OCI-LY3 (cell line): ENCODE results near the gene IRGC.
A peak's percentile ranks its signal among the peaks of the same experiment; 100 is the strongest.

ENCODE experiments used
- H2AFZ ChIP-seq: fragments of 200-600, 300-600 bp; shearing (Covaris generic); 2 replicates; pipeline ENCODE4 v1.6.0; 2014; ENCODE audit warnings: antibody characterized with exemption, low read depth, low read length
- H3K27ac ChIP-seq: fragments of 200-600, 300-600 bp; sonication (generic); 2 replicates; pipeline ENCODE4 v1.5.1; 2014; ENCODE audit warnings: mild to moderate bottlenecking, low read length, moderate library complexity, mixed read lengths
- H3K27me3 ChIP-seq: fragments of 200-600, 300-600 bp; sonication (generic); 2 replicates; pipeline ENCODE4 v1.6.1; 2014; ENCODE audit warnings: low read depth, low read length, mixed read lengths
- H3K36me3 ChIP-seq: fragments of 200-600, 300-600 bp; sonication (generic); replicated peaks from 2 replicates; pipeline ENCODE3; 2014; ENCODE audit warnings: low read depth, low read length, mixed read lengths
- H3K4me1 ChIP-seq: fragments of 300-600, 200-600 bp; sonication (generic); 2 replicates; pipeline ENCODE4 v1.6.1; 2014; ENCODE audit warnings: low read length, mixed read lengths
- H3K4me2 ChIP-seq: fragments of 200-600, 300-600 bp; sonication (generic); 2 replicates; pipeline ENCODE4 v1.6.1; 2014; ENCODE audit warnings: low read length, mixed read lengths
- H3K4me3 ChIP-seq: fragments of 300-600, 200-600 bp; sonication (generic); 2 replicates; pipeline ENCODE4 v1.5.1; 2014; ENCODE audit warnings: antibody characterized with exemption, mild to moderate bottlenecking, low read length, moderate library complexity
- H3K79me2 ChIP-seq: fragments of 300-600, 200-600 bp; shearing (Covaris generic); 2 replicates; pipeline ENCODE4 v1.6.1; 2014; ENCODE audit warnings: mild to moderate bottlenecking, low read length, mixed read lengths
- H3K9ac ChIP-seq: fragments of 300-600, 200-600 bp; shearing (Covaris generic); 2 replicates; pipeline ENCODE4 v1.6.0; 2014; ENCODE audit warnings: mild to moderate bottlenecking, low read length, moderate library complexity
- H3K9me3 ChIP-seq: fragments of 200-600, 300-600 bp; shearing (Covaris generic); 2 replicates; pipeline ENCODE4 v1.6.1; 2014; ENCODE audit warnings: low read length, mixed read lengths; ENCODE audit not compliant: insufficient read depth
- H4K20me1 ChIP-seq: fragments of 200-600, 300-600 bp; sonication (generic); 2 replicates; pipeline ENCODE4 v1.6.1; 2016; ENCODE audit warnings: low read length, mixed read lengths; ENCODE audit not compliant: insufficient read depth
- EZH2phosphoT487 ChIP-seq: fragments of 200-600 bp; shearing (Covaris generic); IDR thresholded peaks from 2 replicates; pipeline ENCODE4 v1.6.1; 2018; ENCODE audit warnings: antibody characterized with exemption, mixed run types, low read depth
- TF ChIP-seq, protein P1 (sequence below): fragments of 200-600, 300-600 bp; sonication (generic); IDR thresholded peaks from 2 replicates; pipeline ENCODE4 v1.5.1; 2014; ENCODE audit warnings: antibody characterized with exemption, low read length, low read depth

The IRGC gene

DNA sequence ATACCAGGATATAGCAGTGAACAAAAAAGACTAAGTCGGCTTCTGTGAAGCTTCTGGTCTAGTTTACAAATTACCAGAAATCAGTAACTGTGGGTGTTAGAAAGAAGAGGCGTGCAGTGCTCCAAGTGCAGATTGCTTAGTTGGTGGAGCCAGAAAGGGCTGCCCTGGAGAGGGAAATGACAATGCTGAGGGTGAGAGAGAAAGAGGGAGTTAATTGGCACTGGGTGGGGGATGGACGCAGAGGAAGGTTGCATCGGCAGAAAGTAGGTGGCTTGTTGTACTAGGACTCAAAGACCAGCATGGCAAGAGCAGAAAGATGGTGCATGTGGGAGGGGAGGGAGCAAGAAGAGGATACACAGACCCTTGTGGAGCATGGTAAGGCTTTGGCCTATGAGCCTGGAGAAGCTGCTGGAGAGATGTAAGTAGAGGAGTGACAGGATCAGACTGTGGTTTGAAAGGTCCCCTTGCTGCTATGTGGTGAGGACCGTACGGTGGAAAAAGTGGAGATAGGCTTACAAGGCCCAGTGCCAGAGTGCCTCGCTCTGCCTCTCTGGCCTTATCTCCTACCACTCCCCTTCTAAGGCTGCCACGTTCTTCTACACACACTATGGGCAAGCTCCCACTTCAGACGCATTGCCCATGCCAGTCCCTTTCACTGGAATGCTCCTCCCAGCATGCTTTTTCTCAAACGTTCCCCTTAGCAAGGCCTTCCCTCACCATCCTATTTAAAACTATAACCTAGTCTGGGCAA, 25.4 kb downstream of the IRGC start:
- TF ChIP-seq, protein P1, sequence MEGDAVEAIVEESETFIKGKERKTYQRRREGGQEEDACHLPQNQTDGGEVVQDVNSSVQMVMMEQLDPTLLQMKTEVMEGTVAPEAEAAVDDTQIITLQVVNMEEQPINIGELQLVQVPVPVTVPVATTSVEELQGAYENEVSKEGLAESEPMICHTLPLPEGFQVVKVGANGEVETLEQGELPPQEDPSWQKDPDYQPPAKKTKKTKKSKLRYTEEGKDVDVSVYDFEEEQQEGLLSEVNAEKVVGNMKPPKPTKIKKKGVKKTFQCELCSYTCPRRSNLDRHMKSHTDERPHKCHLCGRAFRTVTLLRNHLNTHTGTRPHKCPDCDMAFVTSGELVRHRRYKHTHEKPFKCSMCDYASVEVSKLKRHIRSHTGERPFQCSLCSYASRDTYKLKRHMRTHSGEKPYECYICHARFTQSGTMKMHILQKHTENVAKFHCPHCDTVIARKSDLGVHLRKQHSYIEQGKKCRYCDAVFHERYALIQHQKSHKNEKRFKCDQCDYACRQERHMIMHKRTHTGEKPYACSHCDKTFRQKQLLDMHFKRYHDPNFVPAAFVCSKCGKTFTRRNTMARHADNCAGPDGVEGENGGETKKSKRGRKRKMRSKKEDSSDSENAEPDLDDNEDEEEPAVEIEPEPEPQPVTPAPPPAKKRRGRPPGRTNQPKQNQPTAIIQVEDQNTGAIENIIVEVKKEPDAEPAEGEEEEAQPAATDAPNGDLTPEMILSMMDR: no peak
- TF ChIP-seq EZH2phosphoT487: no peak
- H3K36me3 ChIP-seq: peaks cover 83% of the 10 kb centered on the region
- H3K27ac ChIP-seq: no peak overlapping the region
- peaks cover 14% of the 10 kb centered on the region for H3K4me1 ChIP-seq
- no peak overlapping the region for H3K4me3 ChIP-seq
- H3K9me3 ChIP-seq: no peaks in the 10 kb centered on the region
- no peaks in the 10 kb centered on the region for H4K20me1 ChIP-seq
- H2AFZ ChIP-seq: no peak overlapping the region
- H3K9ac ChIP-seq: no peak overlapping the region
- no peaks in the 10 kb centered on the region for H3K27me3 ChIP-seq
- H3K4me2 ChIP-seq: no peak overlapping the region
- H3K79me2 ChIP-seq: no peaks in the 10 kb centered on the region

DNA sequence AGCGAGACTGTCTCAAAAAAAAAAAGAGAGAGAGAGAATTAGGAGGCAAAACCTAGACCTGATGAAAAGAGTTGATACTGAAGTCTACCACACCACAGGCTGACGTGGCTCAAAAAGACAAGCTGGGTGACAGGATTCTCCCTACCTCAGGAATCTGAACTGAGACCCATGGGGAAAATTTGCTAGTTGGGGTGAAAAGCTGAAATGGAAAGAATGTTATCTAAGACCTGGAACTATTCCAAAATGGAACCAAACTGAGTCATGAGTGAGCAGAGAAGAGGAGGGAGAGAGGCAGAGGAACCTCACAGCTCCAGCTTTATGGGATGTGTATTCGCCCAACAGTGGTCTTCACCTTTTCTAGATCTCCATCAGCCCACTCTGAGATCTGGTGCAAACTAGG, 27.2 kb downstream of the IRGC start:
- Histone ChIP-seq H3K4me3 (no peak overlapping the region), H3K4me1 (peaks cover 32% of the 10 kb centered on the region), H3K27me3 (no peaks in the 10 kb centered on the region), H3K27ac (no peak overlapping the region), H3K4me2 (no peak overlapping the region), H3K36me3 (peaks cover 81% of the 10 kb centered on the region), H2AFZ (no peak overlapping the region), H3K9ac (no peak overlapping the region), H3K9me3 (no peaks in the 10 kb centered on the region), H4K20me1 (no peaks in the 10 kb centered on the region), H3K79me2 (no peaks in the 10 kb centered on the region)
- TF ChIP-seq, protein P1: no peak
- no peak for TF ChIP-seq EZH2phosphoT487

DNA sequence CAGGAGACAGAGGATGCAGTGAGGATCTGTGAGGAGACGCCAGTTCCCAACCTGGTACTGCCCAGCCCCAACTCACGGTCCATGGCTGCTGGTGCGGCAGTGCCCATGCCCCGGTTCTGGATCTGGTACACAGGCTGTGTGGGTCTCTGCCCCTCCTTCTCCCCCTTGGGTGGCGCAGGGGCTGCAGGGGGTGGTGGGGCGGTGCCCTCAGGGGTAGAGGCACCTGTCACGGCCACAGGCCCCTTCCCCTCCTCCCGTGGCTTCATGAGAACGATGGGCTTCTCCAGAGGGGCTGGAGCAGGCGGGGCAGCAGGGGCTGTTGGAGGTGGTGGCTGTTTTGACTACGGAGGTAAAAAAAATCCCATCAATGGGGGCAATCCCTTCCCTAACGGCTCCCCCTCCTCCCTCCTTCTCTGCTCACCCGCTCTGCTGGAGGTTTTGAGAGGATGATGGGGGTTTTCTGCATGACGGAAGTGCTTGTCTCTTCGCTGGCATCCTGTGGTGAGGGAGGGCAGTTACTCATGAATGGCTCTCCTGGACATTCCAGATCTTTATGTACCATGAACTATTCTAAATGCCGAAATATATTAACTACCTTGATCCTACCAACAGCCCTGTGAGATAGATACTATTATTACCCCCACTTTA, 31.8 kb downstream of the IRGC start:
- Histone ChIP-seq H3K27me3 (no peaks in the 10 kb centered on the region), H3K79me2 (peaks cover 9% of the 10 kb centered on the region), H3K4me3 (peak overlapping the region; percentile 25; the same call in 1 of the 2 replicates), H3K27ac (peak overlapping the region; percentile 66), H3K9ac (peak overlapping the region; percentile 56), H3K36me3 (peaks cover 78% of the 10 kb centered on the region), H3K9me3 (no peaks in the 10 kb centered on the region), H3K4me2 (peak overlapping the region; percentile 54), H4K20me1 (no peaks in the 10 kb centered on the region), H2AFZ (no peak overlapping the region), H3K4me1 (peaks cover 64% of the 10 kb centered on the region)
- TF ChIP-seq EZH2phosphoT487: no peak
- TF ChIP-seq, protein P1: no peak

DNA sequence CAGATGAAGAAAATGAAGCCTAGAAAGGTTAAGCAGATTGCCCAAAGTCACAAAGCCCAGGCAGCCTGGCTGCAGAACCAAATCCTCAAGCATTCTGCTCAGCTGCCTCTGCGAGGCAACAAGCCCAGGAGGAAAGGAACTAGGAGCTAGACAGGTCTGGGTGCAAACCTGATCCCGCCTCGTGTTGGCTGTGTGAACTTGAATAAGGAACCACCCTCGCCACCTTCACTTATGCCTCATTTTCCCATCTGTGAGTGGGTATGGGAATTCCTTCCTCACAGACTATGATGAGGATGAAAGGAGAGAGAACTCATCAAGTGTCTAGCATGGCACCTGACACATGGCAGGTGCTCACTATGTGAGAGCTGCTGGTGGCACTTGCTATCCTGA, 32.3 kb downstream of the IRGC start:
- H3K27me3 ChIP-seq: no peaks in the 10 kb centered on the region
- H3K4me2 ChIP-seq: peak overlapping the region; percentile 54
- H3K9me3 ChIP-seq: no peaks in the 10 kb centered on the region
- H3K4me3 ChIP-seq: peak overlapping the region; percentile 25; the same call in 1 of the 2 replicates
- H3K79me2 ChIP-seq: peaks cover 14% of the 10 kb centered on the region
- peaks cover 69% of the 10 kb centered on the region for H3K4me1 ChIP-seq
- TF ChIP-seq, protein P1: no peak
- no peak for TF ChIP-seq EZH2phosphoT487
- H3K36me3 ChIP-seq: peaks cover 80% of the 10 kb centered on the region
- no peak overlapping the region for H2AFZ ChIP-seq
- peak overlapping the region; percentile 56 for H3K9ac ChIP-seq
- H3K27ac ChIP-seq: peak overlapping the region; percentile 66
- no peaks in the 10 kb centered on the region for H4K20me1 ChIP-seq
